ENCODE data around the gene CHID1. TPM values are rescaled to one million over a fixed set of nuclear protein-coding genes. Genes with fewer than 3 reads are reported as not detected.
A peak's percentile ranks its signal among the peaks of the same experiment; 100 is the strongest.

The CHID1 gene
- total RNA-seq, 2 experiments from 2014 or later: 61.5 to 61.6 TPM

GRCh38 chr11:824292-824880 lies 86.2 kb downstream of the CHID1 start:
- ChIA-PET POLR2A (no interaction called here), CTCF (no interaction called here)
- Mint-ChIP-seq H3K36me3 (peaks cover 15% of the 10 kb centered on the region), H3K4me3 (no peak overlapping the region), H3K4me1 (ENCODE audit: low read depth) (peaks cover 26% of the 10 kb centered on the region), H3K27ac (no peak overlapping the region), H3K27me3 (peaks cover 19% of the 10 kb centered on the region), H3K9me3 (no peaks in the 10 kb centered on the region)
- intact Hi-C loops (cut with micrococcal nuclease): no loop called here
- DNase-seq: no peak

DNA sequence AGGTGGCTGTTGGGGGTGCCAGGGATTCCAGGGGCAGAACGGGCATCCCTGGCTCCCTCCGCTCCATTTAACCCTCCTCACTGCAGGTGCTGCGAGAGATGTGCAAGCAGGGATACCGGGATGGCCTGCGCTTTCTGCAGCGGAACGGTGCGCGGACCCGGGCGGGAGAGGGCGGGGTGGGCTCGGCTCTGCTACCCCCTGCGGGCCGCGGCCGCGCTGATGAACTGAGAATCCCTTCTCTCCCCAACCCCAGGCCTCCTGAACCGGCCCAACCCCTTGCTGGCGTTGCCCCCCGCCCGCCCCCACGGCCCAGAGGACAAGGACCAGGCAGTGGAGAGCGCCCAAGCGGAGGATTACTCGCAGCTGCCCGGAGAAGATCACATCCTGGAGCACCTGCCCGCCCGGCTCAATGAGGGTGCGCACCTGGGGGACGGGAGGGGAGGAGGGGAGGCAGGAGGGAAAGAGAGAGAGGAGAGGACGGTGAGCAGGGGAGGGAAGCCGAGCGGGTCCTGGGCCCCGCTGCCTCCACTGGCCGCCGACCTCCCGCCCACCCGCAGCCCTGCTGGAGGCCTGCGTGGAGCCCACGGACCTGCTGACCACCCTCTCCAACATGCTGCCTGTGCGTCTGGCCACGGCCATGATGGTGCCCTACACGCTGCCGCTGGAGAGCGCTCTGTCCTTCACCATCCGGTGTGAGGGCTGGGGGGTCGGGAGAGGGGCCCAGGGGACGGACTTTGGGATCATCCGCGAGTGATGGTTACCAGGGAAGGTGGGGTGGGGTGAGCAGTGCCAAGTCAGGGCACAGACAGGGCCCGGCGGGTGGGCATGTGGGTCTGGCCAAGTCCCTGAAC lies 86.9 kb downstream of the CHID1 start:
- DNase-seq: no peak
- POLR2A ChIA-PET: interaction anchor here (1.1 to 1.8 kb wide), 2 partner anchors 7 to 12 kb away, joined by 3 to 5 read pairs; no protein-coding TSS in a partner anchor
- CTCF ChIA-PET: no interaction called here
- Mint-ChIP-seq H3K9me3 (no peaks in the 10 kb centered on the region), H3K27me3 (peaks cover 13% of the 10 kb centered on the region), H3K36me3 (peaks cover 15% of the 10 kb centered on the region), H3K4me1 (ENCODE audit: low read depth) (peaks cover 20% of the 10 kb centered on the region), H3K27ac (no peak overlapping the region), H3K4me3 (no peak overlapping the region)
- intact Hi-C loops (cut with micrococcal nuclease): no loop called here

- H3K9me3 Mint-ChIP-seq: no peaks in the 10 kb centered on the region
- H3K27ac Mint-ChIP-seq: no peak overlapping the region
- intact Hi-C loops (cut with micrococcal nuclease): no loop called here
- H3K4me1 Mint-ChIP-seq (ENCODE audit: low read depth): peaks cover 18% of the 10 kb centered on the region
- H3K27me3 Mint-ChIP-seq: no peaks in the 10 kb centered on the region
- H3K4me3 Mint-ChIP-seq: peak overlapping the region; percentile 12
- no peak for DNase-seq
- H3K36me3 Mint-ChIP-seq: peaks cover 15% of the 10 kb centered on the region
- ChIA-PET CTCF (no interaction called here), POLR2A (interaction anchor here (1.8 kb wide), 1 partner anchor 10 kb away, joined by 5 read pairs; no protein-coding TSS in a partner anchor)
These were observed 88.9 kb downstream of the CHID1 start for GRCh38 chr11:821512-822371.

DNA sequence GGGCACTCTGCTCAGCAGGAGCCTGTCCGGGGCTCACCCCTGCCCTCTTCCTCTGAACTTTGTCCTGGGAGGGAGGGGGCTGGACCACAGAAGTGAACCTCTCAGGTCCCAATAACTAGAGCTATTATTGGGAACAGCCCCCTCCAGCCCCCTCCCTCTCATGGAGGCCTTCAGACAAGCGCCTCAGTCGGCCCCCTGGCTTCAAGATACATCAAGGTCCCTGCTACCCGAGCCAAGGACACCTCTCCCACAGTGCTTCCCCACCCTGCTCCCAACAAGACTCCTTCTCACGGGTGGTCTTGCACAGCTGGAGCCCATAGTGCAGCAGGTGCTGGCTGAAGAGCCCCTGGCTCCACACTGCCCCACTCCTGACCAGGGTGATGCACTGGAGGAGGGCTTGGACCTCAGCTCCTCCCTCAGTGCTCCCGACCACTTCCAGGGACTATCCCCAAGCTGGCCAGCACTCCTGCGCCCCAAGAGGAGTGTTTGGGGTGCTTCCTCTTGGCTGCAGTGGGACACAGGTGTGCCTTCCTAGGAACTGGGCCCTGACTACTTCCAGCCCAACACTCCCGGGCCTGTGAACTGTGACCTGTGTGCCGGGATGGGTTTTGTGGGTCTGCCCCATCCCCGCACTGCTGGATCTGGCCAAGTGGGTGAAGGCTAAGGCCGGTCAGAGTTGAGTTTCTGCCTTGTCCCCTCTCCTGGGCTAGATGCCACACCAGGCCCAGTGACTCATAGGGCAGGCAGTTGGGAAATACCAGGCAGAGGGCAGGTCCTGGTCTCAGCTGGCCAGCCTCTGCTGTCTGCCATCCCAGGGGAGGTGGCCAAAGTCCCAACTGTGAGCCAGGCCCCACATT lies 89.7 kb downstream of the CHID1 start:
- H3K4me1 Mint-ChIP-seq (ENCODE audit: low read depth): peaks cover 14% of the 10 kb centered on the region
- H3K27ac Mint-ChIP-seq: peak overlapping the region; percentile 38
- peak overlapping the region; percentile 79 for H3K4me3 Mint-ChIP-seq
- no peak for DNase-seq
- H3K27me3 Mint-ChIP-seq: no peaks in the 10 kb centered on the region
- ChIA-PET CTCF (no interaction called here), POLR2A (interaction anchor here (1.0 to 2.6 kb wide), 3 partner anchors 9 to 12 kb away, joined by 3 to 14 read pairs (median 7); partner anchors contain the start of genes CD151 and RPLP2)
- H3K9me3 Mint-ChIP-seq: no peaks in the 10 kb centered on the region
- intact Hi-C loops (cut with micrococcal nuclease): loop anchor here (1.0 kb wide), 2 partner anchors 9 to 24 kb away; no protein-coding TSS in a partner anchor
- H3K36me3 Mint-ChIP-seq: peaks cover 18% of the 10 kb centered on the region

- POLR2A ChIA-PET: interaction anchor here (1.0 to 2.6 kb wide), 3 partner anchors 8 to 13 kb away, joined by 3 to 14 read pairs (median 7); partner anchors contain the start of genes CD151 and RPLP2
- Mint-ChIP-seq H3K4me1 (ENCODE audit: low read depth) (peaks cover 14% of the 10 kb centered on the region), H3K4me3 (peak overlapping the region; percentile 79), H3K36me3 (peaks cover 14% of the 10 kb centered on the region), H3K27ac (peak overlapping the region; percentile 51), H3K9me3 (no peaks in the 10 kb centered on the region), H3K27me3 (no peaks in the 10 kb centered on the region)
- CTCF ChIA-PET: no interaction called here
- peak; percentile 94 for DNase-seq
- intact Hi-C loops (cut with micrococcal nuclease): loop anchor here (1.0 kb wide), 3 partner anchors 10 to 23 kb away; partner anchors contain the start of gene RPLP2
These were observed 90.5 kb downstream of the CHID1 start for GRCh38 chr11:819943-820649.

- Mint-ChIP-seq H3K4me1 (ENCODE audit: low read depth) (peaks cover 14% of the 10 kb centered on the region), H3K4me3 (peak overlapping the region; percentile 79), H3K27ac (peak overlapping the region; percentile 58), H3K27me3 (no peaks in the 10 kb centered on the region), H3K36me3 (peaks cover 9% of the 10 kb centered on the region), H3K9me3 (no peaks in the 10 kb centered on the region)
- intact Hi-C loops (cut with micrococcal nuclease): loop anchor here (1.0 kb wide), 1 partner anchor 10 kb away; the partner anchor contains the start of gene RPLP2
- CTCF ChIA-PET: interaction anchor here (0.6 to 1.0 kb wide), 3 partner anchors 11 to 106 kb away, joined by 3 to 4 read pairs (median 3); partner anchors contain the start of gene PIDD1
- peak; percentile 92 for DNase-seq
- POLR2A ChIA-PET: interaction anchor here (1.0 to 2.6 kb wide), 6 partner anchors 8 to 56 kb away, joined by 3 to 14 read pairs (median 4); partner anchors contain the start of genes CD151 and RPLP2
These were observed 91.3 kb downstream of the CHID1 start for GRCh38 chr11:819129-819931.

DNA sequence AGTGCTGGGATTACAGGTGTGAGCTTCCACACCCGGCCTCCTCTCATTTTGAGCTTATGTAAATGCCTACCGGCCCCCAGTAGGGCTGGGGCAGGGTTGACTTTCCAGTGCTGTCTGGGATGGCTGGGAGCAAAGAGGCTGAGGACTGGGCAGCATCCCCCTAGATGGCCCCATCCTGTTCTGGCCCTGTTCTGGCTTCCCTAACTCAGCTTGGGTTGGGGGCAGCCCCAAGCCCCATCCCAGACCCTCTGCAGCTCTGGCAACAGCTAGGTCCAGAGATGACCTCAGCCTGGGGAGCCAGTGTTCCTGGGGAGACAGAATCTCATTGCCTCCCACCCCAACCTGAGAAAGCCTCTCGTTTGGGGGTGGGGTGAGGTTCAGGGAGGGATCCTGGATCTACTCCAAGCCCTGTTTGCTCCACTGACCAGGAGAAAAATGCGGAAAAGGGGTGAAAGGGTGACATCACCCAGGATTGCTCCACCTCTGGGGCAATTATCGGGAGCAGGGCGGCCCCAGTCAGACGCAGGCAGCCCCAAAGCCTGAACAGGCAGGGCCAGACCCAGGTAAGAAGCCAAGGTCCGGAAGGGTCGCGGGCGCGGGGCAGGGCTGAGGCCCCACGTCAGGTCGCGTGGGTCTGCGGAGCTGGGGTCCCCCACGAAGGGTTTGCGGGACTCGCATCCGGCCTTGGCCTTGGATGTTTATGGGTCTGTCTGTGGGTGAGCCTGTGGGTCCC lies 92.0 kb downstream of the CHID1 start, which contains the start of gene PNPLA2:
TSS of gene PNPLA2 (plus strand) at position 519 of the 733 bp plus-strand sequence. CDS start 805 bp downstream, outside the sequence.
- peaks cover 14% of the 10 kb centered on the region for H3K4me1 Mint-ChIP-seq (ENCODE audit: low read depth)
- H3K27ac Mint-ChIP-seq: peak within 1 kb of the TSS; percentile 58

More for the DNA sequence above, 92.0 kb downstream of the CHID1 start, which contains the start of gene PNPLA2:
- CTCF ChIA-PET: interaction anchor here (0.6 to 1.0 kb wide), 4 partner anchors 10 to 107 kb away, joined by 3 to 4 read pairs (median 3); partner anchors contain the start of gene PIDD1
- Mint-ChIP-seq H3K36me3 (peaks cover 8% of the 10 kb centered on the region), H3K27me3 (no peaks in the 10 kb centered on the region), H3K9me3 (no peaks in the 10 kb centered on the region), H3K4me3 (peak within 1 kb of the TSS; percentile 79)
- POLR2A ChIA-PET: interaction anchor here (1.0 to 2.6 kb wide), 5 partner anchors 8 to 56 kb away, joined by 3 to 14 read pairs (median 5); partner anchors contain the start of genes CD151 and RPLP2
- DNase-seq: no peak
- intact Hi-C loops (cut with micrococcal nuclease): loop anchor here (1.0 kb wide), 1 partner anchor 9 kb away; the partner anchor contains the start of gene RPLP2

Data from activated CD4-positive, alpha-beta memory T cell treated with anti-CD3 and anti-CD28 coated beads for 36 hours (primary cell).